Ureter (tissue), 1 donor: ENCODE results near the gene DEXI. TPM values are rescaled to one million over a fixed set of nuclear protein-coding genes. Genes with fewer than 3 reads are reported as not detected.

Experiments
- DNase-seq: peaks from one replicate; pipeline ENCODE4 v3.0.0-alpha.2; 2020; ENCODE audit warnings: low spot score
- total RNA-seq: library from RNA; stranded (reverse); gene quantifications from one replicate; pipeline ENCODE4 v1.2.4, GENCODE V29; 2023
- donor health status: DM: yes; HTN: yes; CAD: no.

DEXI gene
- 33.9 TPM for total RNA-seq

DNA sequence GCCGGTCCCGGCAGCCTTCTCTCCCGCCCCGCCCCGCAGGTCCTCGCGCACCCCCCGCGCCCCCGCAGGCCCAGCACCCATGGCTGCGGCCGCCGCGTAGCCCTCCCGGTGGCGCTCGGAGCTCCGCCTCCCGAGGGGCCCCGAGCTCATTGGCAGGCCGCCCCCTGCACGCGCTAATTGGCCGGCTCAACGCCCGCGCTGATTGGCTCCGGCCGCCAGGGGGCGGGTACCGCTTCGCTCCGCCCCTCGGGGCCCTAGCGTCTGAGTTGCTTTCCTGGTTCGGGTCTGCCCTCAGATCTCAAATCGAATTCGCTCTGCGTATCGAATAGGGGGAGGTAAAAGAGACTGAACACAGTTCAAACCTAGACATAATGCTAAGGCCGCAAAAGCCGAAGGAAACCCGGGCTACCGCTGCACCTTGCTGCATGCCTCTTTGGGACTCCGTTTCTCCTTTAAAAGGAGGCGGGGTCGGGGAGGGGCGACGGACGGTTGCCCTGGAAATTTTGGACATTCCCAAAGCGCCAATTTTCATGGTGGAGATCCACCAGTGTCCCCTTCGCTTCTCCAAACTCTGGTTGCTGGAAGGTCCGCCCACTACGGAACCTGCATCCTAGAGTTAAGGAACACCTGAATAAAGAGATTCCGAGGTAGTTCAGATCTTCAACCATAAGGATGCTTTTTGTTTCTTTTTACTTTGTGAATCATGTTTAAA, at the start of gene DEXI:
Gene DEXI (minus strand): TSS at position 117 of the 712 bp plus-strand sequence. CDS start 463 bp downstream, outside the sequence.
- peak; percentile 96 for DNase-seq

DNA sequence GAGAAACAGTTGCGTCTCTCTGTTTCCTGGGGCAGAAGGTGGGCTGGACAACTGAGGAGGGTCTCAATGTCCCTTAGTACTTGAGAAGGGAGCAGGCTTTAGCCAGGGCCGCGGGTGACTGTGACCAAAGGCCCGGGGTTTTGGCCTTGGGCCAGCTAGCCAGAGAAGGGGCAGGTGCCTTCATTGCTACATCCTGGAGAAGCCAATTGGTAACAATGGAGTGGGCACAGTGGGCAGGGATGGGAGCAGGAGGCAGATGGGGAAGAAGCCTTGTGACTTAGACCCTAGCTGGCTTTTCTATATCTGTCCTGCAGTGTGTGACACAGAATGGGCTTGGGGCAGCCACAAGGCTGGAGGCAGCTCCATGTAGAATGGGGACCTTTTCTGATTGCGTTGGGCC, 48.1 kb upstream of the DEXI start:
- DNase-seq, result no peak

DNA sequence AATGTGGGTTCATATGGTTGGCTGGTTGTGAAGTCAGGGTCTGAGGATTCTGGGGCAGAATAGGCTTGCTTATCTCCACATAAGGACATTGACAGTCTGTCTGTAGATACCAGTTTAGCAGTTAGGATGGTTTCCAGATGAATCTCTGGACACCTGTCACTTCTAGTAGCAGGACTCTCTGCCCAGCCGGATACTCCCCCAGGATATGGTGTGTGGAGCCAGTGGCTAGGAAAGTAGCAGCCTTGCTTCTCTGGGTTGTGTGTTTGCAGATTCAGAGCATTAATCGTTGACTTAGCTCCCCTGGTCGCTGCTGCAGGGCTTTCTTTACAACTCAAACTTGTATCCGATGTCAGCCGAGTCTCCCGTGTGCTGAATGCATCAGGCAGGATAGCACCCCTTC, 47.3 kb upstream of the DEXI start:
- DNase-seq, result no peak

DNA sequence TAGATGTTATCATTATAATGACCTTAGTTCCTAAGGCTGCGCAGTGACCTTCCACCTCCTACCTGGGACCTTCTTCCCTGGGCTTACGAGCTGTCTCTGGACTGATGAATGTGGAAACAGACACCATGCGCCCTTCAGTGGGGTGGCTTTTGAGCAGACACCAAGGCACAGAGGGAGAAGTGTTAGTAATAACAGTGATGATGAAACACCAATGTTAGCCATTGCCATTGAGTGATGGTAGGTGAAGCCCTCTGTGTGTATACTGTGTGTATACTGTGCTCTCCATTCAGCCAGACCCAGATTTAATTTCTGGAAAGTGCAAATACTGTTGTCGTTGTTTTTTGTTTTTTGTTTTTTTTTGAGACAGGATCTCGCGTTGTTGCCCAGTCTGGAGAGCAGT, 46.6 kb upstream of the DEXI start:
- DNase-seq, result no peak

DNA sequence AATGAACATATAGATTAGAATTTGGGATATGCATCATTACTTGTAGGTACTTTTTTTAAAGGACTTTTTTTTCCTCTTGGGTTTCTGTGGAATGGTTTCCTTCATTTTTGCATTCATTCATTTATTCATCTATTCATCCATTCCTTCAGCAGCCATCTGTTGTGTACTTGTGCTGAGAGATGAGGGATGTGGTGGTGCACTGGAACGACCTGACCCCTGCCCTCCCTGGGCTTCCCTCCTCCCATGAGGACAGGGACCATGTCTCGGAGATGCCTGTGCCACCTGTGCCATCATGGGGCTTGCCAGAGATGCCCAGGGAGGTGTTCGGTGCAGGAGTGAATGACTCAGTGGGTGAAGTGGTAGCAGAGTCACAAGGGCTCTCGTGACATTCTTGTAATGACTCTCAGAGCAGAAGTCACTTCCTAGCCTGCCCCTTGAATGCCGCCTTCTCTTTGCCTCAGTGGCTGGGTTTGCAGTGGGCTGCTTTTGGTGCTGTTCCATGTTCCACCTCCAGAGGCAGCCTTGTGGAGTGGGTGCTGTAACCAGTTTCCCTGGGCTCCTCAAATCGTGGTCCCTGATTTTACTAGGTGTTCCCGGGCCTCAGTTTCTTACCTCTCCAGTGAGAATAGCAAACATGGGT, 46.0 kb upstream of the DEXI start:
- no peak for DNase-seq

DNA sequence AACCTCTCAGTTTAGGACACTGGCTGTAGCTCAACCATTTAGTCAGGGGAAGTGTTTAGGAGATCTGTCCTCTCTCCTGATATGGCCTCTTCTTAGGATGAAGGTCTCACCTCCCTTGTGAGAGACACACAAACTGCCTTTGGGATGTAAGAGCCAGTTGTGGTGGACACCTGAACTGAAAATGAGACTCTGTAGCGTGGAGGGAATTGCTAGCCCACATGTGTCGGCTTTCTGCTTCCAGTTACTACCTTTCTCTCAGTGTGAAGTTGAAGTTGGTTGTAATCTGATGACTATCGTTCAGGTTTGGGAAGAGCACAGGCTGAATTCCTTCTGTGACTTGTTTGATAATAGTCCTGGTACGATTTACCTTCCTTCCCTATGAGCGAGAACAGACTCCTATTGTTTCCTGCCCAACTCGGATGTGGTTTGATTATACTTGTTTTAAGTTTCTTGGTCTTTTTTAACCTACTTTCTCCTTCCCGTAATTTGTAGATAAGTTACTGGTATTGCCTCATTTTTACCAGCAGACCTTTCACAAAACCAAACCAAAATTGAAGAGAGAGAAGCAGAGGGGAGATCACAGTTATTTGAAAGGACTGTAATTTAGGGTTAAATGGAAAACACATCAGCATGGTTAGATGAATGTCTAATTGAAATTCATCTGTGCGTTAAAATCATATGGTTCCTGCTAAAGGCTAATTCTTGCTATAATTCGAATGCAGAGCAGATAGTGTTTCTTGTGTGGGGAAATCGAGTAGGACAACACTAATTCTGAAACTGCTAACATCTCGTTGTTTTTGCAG, 45.3 kb upstream of the DEXI start:
- no peak for DNase-seq

DNA sequence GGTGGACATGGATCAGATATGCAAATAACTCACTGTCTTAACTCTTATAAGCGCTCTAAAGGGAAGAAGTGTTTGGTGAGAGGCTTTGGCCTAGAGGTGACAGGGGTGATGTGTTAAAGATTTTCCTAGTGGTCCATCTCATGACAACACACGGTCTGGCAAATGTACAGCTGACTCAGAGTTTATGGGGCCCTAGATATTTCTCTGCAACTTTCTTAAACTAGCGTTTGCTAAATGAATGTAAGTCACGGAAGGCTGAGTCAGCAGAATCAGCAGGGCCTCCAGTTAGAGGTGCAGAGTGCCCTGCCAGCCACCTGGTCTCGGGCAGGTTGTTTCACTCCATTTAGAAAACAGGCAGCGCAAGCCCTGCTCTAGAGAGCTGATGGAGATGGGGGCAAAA, 42.2 kb upstream of the DEXI start:
- DNase-seq, result no peak

DNA sequence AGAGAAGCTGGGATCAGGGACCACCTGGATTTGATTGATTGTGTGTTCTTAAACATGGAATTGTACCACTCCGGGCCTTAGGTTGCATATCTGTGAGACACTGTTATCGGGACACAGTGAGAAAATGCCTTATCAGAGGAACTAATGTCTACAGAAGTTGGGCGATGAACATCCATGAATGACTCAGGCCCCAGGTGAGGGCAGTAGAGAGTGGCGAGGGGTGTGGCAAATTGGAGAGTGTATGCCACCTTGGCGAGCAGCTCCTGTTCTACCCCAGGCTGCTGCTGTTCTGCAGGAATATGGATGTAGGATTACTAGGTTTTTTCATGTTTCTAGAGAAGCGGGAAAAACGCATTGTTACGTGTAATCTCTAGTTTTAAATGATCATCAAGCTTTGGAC, 40.9 kb upstream of the DEXI start:
- DNase-seq, result no peak

DNA sequence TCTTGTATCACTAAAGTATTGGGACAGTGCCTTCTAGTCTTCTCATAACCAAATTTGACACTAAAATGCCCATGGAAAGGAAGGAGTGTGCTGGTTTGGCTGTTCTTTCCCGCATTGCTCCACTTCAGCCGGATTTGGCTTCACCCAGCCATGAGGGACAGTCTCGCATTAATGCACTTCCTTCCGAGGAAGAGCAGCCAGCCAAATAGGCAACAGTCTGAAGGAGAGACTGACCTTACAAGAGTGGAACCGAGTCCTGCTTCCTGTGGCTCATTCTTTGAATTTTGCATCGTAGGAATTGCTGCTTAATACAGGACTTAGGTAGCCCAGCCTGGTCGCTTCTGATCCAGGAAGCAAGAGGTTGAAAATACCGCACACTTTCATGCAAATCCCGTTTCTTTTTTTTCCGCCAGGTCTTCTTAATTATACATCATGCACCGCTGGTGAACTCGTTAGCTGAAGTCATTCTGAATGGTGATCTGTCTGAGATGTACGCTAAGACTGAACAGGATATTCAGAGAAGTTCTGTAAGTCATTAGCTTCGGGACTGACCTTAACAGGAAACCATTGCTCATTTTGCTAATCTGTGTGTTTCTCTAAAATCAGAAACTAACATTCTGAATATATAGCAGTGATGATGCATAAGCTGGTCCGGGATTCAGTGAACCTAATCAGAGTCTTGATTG, 40.3 kb upstream of the DEXI start:
- DNase-seq, result no peak

DNA sequence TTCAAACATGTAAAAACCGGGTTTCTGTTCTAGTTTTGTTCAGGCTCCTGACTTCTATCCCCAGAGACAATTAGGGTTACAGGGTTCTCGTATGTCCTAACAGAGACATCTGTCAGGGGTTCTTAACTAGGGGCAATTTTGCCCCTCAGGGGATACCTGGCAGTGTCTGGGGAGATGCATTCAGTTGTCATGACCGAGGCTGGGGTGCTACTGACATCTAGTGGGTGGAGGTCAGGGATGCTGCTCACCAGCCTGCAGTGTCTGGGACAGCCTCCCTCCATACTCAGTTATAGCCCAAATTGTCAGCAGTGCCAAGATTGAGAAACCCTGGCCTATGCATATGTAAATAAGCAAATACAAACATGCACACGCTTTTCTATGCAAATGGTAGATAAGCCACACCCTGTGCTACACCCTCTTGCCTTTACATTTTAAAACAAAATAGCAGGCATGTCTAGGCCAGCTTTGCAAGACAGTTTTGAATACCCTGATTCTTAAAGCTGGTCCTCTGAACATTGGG, 39.5 kb upstream of the DEXI start:
- no peak for DNase-seq

DNA sequence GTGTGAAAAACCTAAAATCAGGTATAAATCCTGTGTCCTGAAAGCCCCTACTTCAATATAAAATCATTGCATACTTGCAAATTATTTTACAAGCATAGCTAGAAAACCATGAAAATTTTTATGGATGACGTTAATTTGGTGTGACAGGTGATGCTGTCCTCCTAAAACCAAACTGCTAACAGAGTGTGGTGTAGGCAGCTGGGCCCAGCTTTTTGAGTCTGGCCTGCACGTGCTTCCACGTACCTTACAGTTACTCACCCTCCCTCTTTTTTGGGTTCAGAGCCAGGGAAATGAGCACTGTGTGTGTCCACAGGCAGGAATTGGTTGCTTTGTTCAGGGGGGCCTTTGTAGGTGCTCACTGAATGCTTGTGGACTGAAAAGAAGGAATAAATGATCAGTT, 38.5 kb upstream of the DEXI start:
- DNase-seq, result no peak

DNA sequence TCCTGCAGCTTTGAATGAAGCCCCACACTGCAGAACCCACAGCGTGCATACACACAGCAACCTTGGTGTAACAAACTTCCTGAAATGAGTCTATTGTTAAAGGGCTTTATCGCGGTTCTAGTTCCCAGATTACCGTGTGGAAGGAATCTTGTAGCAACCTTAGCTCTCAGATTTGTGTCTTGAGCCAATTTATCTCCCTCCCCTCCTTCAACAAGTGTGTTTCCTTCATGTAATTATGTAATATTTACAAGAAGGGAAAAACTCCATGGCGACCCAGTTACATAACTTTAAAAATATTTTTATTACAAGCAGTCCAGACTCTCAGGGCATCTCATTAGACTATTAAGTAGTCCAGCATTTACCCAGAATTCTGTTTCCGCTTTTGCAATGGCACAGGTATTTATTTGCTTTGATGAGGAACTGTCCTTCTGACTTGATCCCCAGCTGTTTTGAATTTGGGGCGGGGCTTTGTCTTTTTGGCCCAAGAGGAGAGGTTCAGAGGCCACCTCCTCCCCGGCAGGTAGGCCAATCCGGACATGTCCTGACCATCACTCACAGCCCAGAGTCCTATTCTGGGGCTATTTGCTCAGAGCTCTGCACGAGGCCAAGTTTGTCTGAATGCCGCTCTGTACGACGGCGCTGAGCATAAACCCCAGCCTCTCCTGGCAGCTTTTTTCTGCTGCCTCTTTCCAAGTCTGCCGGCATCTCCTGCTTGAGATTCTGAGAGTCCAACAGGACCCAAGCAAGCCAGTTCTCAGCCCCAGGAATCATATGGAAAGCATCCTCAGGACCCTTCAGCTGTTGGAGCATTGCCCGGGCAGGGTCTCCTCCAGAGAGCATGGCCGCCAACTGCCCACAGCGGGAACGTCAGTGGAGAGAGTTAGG, 37.7 kb upstream of the DEXI start:
- peak; percentile 73 for DNase-seq

DNA sequence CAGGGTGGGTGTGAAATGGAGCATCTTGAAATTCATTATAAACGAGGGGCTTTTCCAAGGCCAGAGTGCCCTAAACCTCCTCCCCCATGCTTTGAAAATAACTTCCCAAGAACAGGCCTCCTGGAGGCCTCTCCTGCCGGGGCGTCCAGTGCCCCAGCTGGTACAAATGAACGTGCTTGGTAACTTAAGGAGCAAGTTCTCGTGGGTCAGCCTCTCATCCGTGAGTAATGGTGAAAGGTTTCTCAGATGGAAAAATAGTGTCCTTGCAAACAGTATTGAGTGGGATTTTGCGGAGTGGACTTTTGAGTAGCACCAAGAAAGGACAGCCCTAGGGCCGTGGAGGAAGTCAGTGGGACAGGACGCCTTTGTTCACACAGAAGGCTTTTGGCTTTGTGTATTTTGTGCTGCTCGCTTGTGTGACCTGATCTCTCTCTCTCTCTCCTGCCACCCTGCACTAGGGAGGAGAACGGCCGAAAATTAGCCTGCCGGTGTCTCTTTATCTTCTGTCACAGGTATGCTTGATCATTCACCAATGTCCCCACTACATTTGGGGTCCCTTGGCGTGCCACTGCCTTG, 36.7 kb upstream of the DEXI start:
- no peak for DNase-seq

DNA sequence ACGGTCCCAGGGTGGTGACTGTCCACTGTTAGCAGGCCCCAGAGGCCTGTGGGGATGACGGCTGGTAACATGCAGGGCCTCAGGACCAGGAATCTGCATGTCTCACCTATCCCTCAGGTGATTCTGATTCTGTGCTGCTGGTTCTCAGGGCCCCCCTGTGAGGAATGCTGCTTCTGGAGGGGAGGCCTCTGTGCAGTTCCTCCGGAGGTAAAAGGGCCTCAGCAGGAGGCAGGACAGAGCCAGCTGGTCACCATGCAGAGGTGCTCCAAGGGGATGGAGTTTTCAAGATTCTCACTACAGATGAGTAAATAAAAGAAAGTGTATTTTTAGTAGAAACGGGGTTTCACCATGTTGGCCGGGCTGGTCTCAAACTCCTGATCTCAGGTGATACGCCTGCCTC, 35.9 kb upstream of the DEXI start:
- no peak for DNase-seq

DNA sequence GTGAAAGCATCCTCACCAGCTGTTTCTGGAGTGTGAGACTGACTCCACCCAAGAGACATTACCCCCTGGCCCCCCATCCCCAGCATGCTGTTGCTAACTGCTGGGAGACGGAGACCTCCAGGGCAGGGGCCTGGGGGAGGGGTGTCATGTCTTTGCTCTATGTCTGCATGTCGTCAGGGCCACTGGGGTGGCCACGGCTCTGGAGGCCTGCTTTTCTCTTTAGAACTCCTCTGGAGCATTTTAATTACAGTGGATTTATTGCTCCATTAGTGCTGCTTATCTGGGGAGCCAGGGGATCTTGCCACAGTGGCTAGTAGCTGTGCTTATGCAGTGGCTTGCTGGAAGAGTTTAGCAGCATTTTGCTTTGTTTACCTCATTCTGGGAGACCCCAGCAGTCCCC, 34.4 kb upstream of the DEXI start:
- no peak for DNase-seq

DNA sequence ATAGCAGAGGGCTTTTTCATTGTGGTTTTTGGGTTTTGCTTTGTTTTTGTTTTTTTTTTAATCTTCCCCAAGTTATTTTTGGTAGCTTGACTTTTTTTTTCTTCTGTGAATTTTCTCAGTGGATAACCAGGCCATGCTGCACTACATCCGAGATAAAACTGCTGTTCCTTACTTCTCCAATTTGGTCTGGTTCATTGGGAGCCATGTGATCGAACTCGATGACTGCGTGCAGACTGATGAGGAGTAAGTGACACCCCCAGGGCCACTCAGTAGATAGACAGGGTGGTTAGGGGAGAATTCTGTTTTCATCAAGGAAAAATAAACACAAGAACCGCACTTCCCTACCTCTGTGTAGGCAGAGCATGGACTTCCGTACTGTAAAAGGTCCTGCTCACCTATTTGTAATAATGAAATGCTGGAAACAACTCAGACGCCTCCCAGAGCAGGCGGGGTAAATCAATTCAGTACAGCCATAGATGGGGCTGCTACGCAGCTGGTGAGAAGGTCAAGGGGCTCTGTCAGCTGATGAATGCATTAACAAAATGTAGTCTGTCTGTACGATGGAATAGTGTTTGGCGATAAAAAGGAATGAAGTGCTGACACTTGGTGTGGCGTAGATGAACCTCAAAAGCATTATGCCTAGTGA, 30.7 kb upstream of the DEXI start:
- no peak for DNase-seq

DNA sequence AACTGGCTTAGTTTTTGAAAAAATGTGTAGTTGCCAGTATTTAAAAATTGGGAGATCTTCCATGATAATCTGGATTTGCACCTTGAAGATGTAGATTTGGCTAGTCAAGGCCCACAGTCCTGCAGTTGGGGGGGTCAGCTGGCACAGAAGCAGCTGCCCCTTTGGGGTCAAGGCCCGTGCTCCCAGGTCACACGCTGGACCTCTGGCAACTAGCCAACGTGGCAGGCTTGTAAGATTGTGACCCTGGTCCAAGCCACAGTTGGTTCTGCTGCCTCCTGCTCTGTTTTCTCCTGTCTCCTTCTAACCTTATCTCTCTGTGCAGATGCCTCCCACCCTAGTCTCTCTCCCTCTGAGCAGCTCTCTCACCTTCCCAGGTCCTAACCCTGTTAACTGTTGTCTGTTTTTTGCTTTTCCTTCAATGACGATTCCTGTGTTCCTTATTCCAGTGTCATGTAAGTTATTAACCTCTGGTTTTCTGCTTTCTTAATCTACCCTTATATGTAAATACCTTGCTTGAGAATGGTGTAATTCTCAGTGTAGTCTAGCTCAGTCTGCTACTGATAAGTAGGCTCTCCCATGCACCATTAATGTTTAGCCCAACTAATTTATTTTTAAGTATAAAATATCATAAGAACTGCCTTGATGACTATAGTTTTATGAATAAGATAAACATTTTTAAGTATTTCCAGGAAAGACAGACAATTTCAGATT, 30.0 kb upstream of the DEXI start:
- no peak for DNase-seq

DNA sequence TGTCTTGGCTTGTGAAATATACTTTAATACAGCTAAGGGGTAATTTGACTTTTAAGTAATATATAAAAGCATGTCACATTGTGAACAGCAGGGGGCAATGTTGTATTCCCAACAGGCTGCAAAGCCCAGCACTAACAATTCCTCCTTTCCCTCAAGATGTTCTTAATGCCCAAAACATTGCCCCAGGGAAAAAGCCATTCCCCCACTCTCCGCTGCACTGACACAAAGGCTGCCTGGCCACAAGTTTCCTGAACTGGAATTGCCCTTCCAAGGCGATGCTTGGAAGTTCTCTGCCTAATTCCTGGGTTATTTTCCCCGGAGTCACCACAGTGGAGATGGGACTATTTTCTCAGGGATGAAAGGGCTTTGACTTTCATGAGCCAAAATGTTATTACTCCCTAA, 29.3 kb upstream of the DEXI start:
- peak; percentile 65 for DNase-seq

DNA sequence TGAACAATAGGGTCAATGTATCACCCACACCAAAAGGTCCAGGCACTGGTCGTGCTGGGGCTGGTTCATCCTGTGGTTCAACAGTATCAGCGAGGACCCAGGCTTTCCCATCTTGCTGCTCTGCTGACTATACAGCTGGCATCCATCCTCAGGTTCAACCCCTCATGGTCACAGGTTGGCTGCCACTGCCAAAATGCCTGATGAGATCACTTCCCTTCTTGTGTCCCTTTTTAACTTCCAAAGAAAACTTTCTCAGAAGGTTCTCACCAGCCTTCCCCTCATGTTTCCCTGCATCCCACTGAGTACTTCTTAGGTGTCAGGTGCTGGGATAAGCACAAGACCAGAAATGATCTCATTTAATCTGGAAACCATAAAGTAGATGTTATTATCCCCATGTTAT, 27.8 kb upstream of the DEXI start:
- no peak for DNase-seq

DNA sequence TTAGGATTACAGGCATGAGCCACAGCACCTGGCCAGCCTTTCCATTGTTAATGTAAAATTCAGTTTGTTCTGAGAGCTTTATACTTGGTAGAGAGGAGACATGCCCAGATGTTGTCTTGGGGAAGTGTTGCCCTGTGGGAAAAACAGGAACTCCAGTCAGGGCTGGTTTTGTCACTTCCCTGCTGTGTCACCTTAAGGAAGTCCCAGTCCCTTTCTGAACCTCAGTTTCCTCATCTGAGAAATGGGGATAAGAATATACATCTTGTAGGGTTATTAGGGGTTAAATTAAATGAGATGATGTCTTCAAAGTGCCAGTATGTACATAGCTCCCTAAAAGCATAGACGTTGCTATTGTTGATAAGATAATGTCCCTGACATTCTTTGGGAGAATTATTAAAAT, 27.3 kb upstream of the DEXI start:
- no peak for DNase-seq
